GM23338 (cell line): Measurements from ENCODE around the gene ADORA2A. TPM values are rescaled to one million over a fixed set of nuclear protein-coding genes. Genes with fewer than 3 reads are reported as not detected.

ENCODE experiments used
- ATAC-seq: fragments of 200-7000 bp; cut with Tn5 transposase; 3 replicates; pipeline ENCODE4 v1.9.1; 2020
- DNase-seq: peaks from one replicate; pipeline ENCODE4 v3.0.0-alpha.2; 2015; ENCODE audit warnings: low spot score
- H2AFZ ChIP-seq: fragments of 200-600 bp; sonication (generic); 2 replicates; pipeline ENCODE4 v1.8.0; 2016; ENCODE audit warnings: antibody characterized with exemption, mild to moderate bottlenecking, moderate library complexity
- H3F3A ChIP-seq: fragments of 200-600 bp; sonication (generic); replicated peaks from 2 replicates; pipeline ENCODE4 v1.8.0; 2017; ENCODE audit warnings: antibody characterized with exemption, mixed run types, low read depth
- H3K27ac ChIP-seq: fragments of 200-600 bp; sonication (generic); 2 replicates; pipeline ENCODE4 v1.6.1; 2016; ENCODE audit warnings: low read depth
- H3K27me3 ChIP-seq: fragments of 200-600 bp; sonication (generic); 2 replicates; pipeline ENCODE4 v1.8.0; 2016; ENCODE audit warnings: mild to moderate bottlenecking, mixed run types, moderate library complexity; ENCODE audit not compliant: insufficient read depth
- H3K36me3 ChIP-seq: fragments of 200-600 bp; sonication (generic); 2 replicates; pipeline ENCODE4 v1.8.0; 2016; ENCODE audit warnings: mild to moderate bottlenecking; ENCODE audit not compliant: insufficient read depth
- H3K4me1 ChIP-seq: fragments of 200-600 bp; sonication (generic); 2 replicates; pipeline ENCODE4 v1.8.0; 2016; ENCODE audit warnings: mild to moderate bottlenecking, moderate library complexity; ENCODE audit not compliant: insufficient read depth
- H3K4me2 ChIP-seq: fragments of 200-600 bp; sonication (generic); 2 replicates; pipeline ENCODE4 v1.7.1; 2017; ENCODE audit warnings: mixed run types
- H3K4me3 ChIP-seq: fragments of 200-600 bp; sonication (generic); 2 replicates; pipeline ENCODE4 v1.6.1; 2016; ENCODE audit warnings: mixed run types
- H3K79me2 ChIP-seq: fragments of 200-600 bp; sonication (generic); replicated peaks from 2 replicates; pipeline ENCODE4 v1.8.0; 2017; ENCODE audit warnings: mild to moderate bottlenecking; ENCODE audit not compliant: insufficient read depth
- H3K9me2 ChIP-seq: fragments of 200-600 bp; sonication (generic); 2 replicates; pipeline ENCODE4 v1.8.0; 2017; ENCODE audit not compliant: insufficient read depth
- H4K20me1 ChIP-seq: fragments of 200-600 bp; sonication (generic); replicated peaks from 2 replicates; pipeline ENCODE4 v1.8.0; 2017; ENCODE audit warnings: mild to moderate bottlenecking; ENCODE audit not compliant: insufficient read depth
- H3K27ac Mint-ChIP-seq: 2 replicates; pipeline ENCODE4 v1.8.0; 2020; ENCODE audit warnings: inconsistent platforms, mild to moderate bottlenecking, moderate library complexity, mixed read lengths
- H3K27me3 Mint-ChIP-seq: 3 replicates; pipeline ENCODE4 v1.8.0; 2022; ENCODE audit warnings: low read depth, mild to moderate bottlenecking, moderate library complexity, mixed read lengths, inconsistent platforms; ENCODE audit not compliant: insufficient read depth, poor library complexity
- H3K36me3 Mint-ChIP-seq: 3 replicates; pipeline ENCODE4 v1.8.0; 2021; ENCODE audit warnings: low read depth, mild to moderate bottlenecking, inconsistent platforms, moderate library complexity, mixed read lengths
- H3K4me1 Mint-ChIP-seq: 3 replicates; pipeline ENCODE4 v1.8.0; 2020; ENCODE audit warnings: mild to moderate bottlenecking, inconsistent platforms, mixed read lengths
- H3K4me3 Mint-ChIP-seq: 3 replicates; pipeline ENCODE4 v1.8.0; 2021; ENCODE audit warnings: moderate library complexity, mild to moderate bottlenecking, inconsistent platforms, mixed read lengths
- H3K9me3 Mint-ChIP-seq: 3 replicates; pipeline ENCODE4 v1.8.0; 2020; ENCODE audit warnings: moderate library complexity, mild to moderate bottlenecking, inconsistent platforms, mixed read lengths
- CREB1 ChIP-seq: fragments of 250-450 bp; sonication (Bioruptor Pico); IDR thresholded peaks from 2 replicates; pipeline ENCODE4 v1.5.0; 2020; ENCODE audit warnings: low read depth, mild to moderate bottlenecking, moderate library complexity
- ETS1 ChIP-seq: IDR thresholded peaks from 2 replicates; pipeline ENCODE4 v1.6.1; 2016; ENCODE audit warnings: antibody characterized with exemption
- EZH2 ChIP-seq: fragments of 200-600 bp; sonication (generic); IDR thresholded peaks from one replicate; pipeline ENCODE4 v1.8.0; 2017; ENCODE audit warnings: antibody characterized with exemption, mild to moderate bottlenecking, low read depth; ENCODE audit not compliant: unreplicated experiment
- EZH2phosphoT487 ChIP-seq: fragments of 200-600 bp; sonication (generic); IDR thresholded peaks from one replicate; pipeline ENCODE4 v1.8.1; 2018; ENCODE audit warnings: antibody characterized with exemption; ENCODE audit not compliant: unreplicated experiment
- JUNB ChIP-seq: IDR thresholded peaks from one replicate; pipeline ENCODE4 v1.6.1; 2016; ENCODE audit warnings: antibody characterized with exemption; ENCODE audit not compliant: unreplicated experiment
- NANOG ChIP-seq: IDR thresholded peaks from 2 replicates; pipeline ENCODE4 v1.6.1; 2016; ENCODE audit warnings: antibody characterized with exemption, borderline replicate concordance
- POLR2AphosphoS5 ChIP-seq: IDR thresholded peaks from 2 replicates; pipeline ENCODE4 v1.6.1; 2016; ENCODE audit warnings: antibody characterized with exemption, low read depth
- STAT1 ChIP-seq: IDR thresholded peaks from one replicate; pipeline ENCODE4 v1.6.1; 2016; ENCODE audit warnings: antibody characterized with exemption; ENCODE audit not compliant: unreplicated experiment
- ZNF331 ChIP-seq: fragments of 250-450 bp; sonication (Bioruptor Pico); IDR thresholded peaks from 2 replicates; pipeline ENCODE4 v1.5.0; 2020; ENCODE audit warnings: low read depth, mild to moderate bottlenecking, moderate library complexity
- ZNF462 ChIP-seq: fragments of 250-450 bp; sonication (Bioruptor Pico); IDR thresholded peaks from 2 replicates; pipeline ENCODE4 v1.5.0; 2020; ENCODE audit warnings: mild to moderate bottlenecking, moderate library complexity
- polyA plus RNA-seq: library from polyadenylated mRNA; unstranded; fragments of >200 nt; fragmentation: Nextera tagmentation; extraction: Ambion mirVana; gene quantifications from 2 replicates; pipeline ENCODE4 v1.2.1, GENCODE V29; 2016
- total RNA-seq: library from RNA; depleted of rRNA; stranded (reverse); fragments of >200 nt; shearing (Covaris generic); gene quantifications from 2 replicates; pipeline ENCODE4 v1.2.3, GENCODE V29; 2014
- TF ChIP-seq, protein P1 (sequence below), 2 experiments: fragments of 200-600 bp in 1 of 2; sonication (generic) in 1 of 2; conservative IDR thresholded peaks; 2 replicates each; pipeline versions ENCODE4 v1.5.1 to v1.6.1; 2016 to 2017; ENCODE audit warnings: antibody characterized with exemption in 2 of 2, low read depth in 2 of 2, mild to moderate bottlenecking in 2 of 2, moderate library complexity in 1 of 2

Gene ADORA2A
- total and polyA plus RNA-seq, 2 experiments from 2014 or later = 4.1 to 13.5 TPM

DNA sequence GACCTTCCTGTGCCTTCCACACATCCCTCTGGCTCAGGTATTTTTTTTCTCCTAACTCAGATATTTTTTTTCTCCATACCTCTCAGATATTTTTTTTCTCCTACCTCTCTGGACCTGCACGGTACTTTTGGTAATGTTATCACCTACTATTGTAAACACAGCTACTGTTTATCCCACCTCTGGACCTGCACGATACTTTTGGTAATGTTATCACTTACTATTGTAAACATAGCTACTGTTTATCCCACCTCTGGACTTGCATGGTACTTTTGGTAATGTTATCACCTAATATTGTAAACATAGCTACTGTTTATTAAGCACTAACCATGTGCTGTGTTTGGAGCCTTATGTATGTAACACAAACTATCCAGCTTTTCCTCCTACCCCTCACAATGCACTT lies 55.6 kb downstream of the ADORA2A start:
- peaks cover 10% of the 10 kb centered on the region; the same call in 2 of the 3 replicates for H3K4me1 Mint-ChIP-seq
- no peaks in the 10 kb centered on the region for H3K36me3 Mint-ChIP-seq
- H3K9me2 ChIP-seq = no peaks in the 10 kb centered on the region
- no peak for TF ChIP-seq JUNB
- no peak for TF ChIP-seq POLR2AphosphoS5
- no peak for TF ChIP-seq CREB1 (CRISPR knock-in tag)
- TF ChIP-seq, protein P1, sequence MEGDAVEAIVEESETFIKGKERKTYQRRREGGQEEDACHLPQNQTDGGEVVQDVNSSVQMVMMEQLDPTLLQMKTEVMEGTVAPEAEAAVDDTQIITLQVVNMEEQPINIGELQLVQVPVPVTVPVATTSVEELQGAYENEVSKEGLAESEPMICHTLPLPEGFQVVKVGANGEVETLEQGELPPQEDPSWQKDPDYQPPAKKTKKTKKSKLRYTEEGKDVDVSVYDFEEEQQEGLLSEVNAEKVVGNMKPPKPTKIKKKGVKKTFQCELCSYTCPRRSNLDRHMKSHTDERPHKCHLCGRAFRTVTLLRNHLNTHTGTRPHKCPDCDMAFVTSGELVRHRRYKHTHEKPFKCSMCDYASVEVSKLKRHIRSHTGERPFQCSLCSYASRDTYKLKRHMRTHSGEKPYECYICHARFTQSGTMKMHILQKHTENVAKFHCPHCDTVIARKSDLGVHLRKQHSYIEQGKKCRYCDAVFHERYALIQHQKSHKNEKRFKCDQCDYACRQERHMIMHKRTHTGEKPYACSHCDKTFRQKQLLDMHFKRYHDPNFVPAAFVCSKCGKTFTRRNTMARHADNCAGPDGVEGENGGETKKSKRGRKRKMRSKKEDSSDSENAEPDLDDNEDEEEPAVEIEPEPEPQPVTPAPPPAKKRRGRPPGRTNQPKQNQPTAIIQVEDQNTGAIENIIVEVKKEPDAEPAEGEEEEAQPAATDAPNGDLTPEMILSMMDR (conservative IDR thresholded peaks at IDR 0.05; ENCODE audit: low read depth in 2 of 2) = no peak
- no peak for TF ChIP-seq EZH2
- H3K4me2 ChIP-seq = no peak overlapping the region
- ATAC-seq (no peak), DNase-seq (no peak)
- no peak overlapping the region for H3K4me3 Mint-ChIP-seq
- no peaks in the 10 kb centered on the region for H3F3A ChIP-seq
- no peak overlapping the region for H3K4me3 ChIP-seq
- no peaks in the 10 kb centered on the region for H3K36me3 ChIP-seq
- H3K4me1 ChIP-seq = 0 out of 2 replicates have a peak, but pooled peaks cover 3% of the 10 kb centered on the region
- no peaks in the 10 kb centered on the region for H3K27me3 Mint-ChIP-seq
- no peaks in the 10 kb centered on the region for H4K20me1 ChIP-seq
- no peak overlapping the region for H3K27ac ChIP-seq
- peak overlapping the region; percentile 8; the same call in 1 of the 2 replicates for H2AFZ ChIP-seq
- H3K27me3 ChIP-seq = no peaks in the 10 kb centered on the region
- H3K9me3 Mint-ChIP-seq = no peaks in the 10 kb centered on the region; the same call in 2 of the 3 replicates
- H3K79me2 ChIP-seq = no peaks in the 10 kb centered on the region
- H3K27ac Mint-ChIP-seq = no peak overlapping the region

- H3K9me2 ChIP-seq = no peaks in the 10 kb centered on the region; the same call in 1 of the 2 replicates
- no peaks in the 10 kb centered on the region for H3K27me3 Mint-ChIP-seq
- H3K27me3 ChIP-seq = no peaks in the 10 kb centered on the region
- no peaks in the 10 kb centered on the region; the same call in 2 of the 3 replicates for H3K9me3 Mint-ChIP-seq
- no peaks in the 10 kb centered on the region for H3F3A ChIP-seq
- no peak overlapping the region for H3K4me3 Mint-ChIP-seq
- H3K27ac Mint-ChIP-seq = no peak overlapping the region
- no peak overlapping the region for H3K4me2 ChIP-seq
- H3K4me1 Mint-ChIP-seq = peaks cover 10% of the 10 kb centered on the region; the same call in 2 of the 3 replicates
- H3K4me1 ChIP-seq = 0 out of 2 replicates have a peak, but pooled peaks cover 3% of the 10 kb centered on the region
- H3K36me3 ChIP-seq = no peaks in the 10 kb centered on the region
- no peaks in the 10 kb centered on the region for H3K79me2 ChIP-seq
- DNase-seq (no peak), ATAC-seq (peak; percentile 32; the same call in 1 of the 3 replicates)
- no peaks in the 10 kb centered on the region for H4K20me1 ChIP-seq
- peak overlapping the region; percentile 23; the same call in 1 of the 2 replicates for H2AFZ ChIP-seq
- H3K27ac ChIP-seq = no peak overlapping the region
- no peaks in the 10 kb centered on the region for H3K36me3 Mint-ChIP-seq
- H3K4me3 ChIP-seq = no peak overlapping the region
- TF ChIP-seq CREB1 (CRISPR knock-in tag) = no peak
- TF ChIP-seq NANOG = no peak
- TF ChIP-seq ZNF331 (CRISPR knock-in tag) = no peak
- no peak for TF ChIP-seq STAT1
- TF ChIP-seq EZH2 = no peak
- no peak for TF ChIP-seq EZH2phosphoT487
- no peak for TF ChIP-seq ETS1
- no peak for TF ChIP-seq ZNF462
These were observed 56.7 kb downstream of the ADORA2A start for GRCh38 chr22:24483976-24484545.
